GM12878 (cell line): ENCODE data around the gene ENAH. TPM values are rescaled to one million over a fixed set of nuclear protein-coding genes. Genes with fewer than 3 reads are reported as not detected.

Experiments used
- ATAC-seq: fragments of 200-7000 bp; cut with Tn5 transposase; 3 replicates; pipeline ENCODE4 v1.9.1; 2020; ENCODE audit warnings: mild to moderate bottlenecking, moderate library complexity
- BruUV-seq: library from RNA; stranded (reverse); fragments of 400-500 nt; replicated peaks from 2 replicates; lab custom pipeline; 2021; lab: Mats Ljungman, UMichigan
- CTCF ChIA-PET: fragments of 300-600 bp; sonication (Branson Sonifier 250); formaldehyde crosslinking; extraction: SDS; loops from one replicate; lab custom pipeline; 2021; ENCODE audit warnings: inconsistent platforms; lab: Yijun Ruan, JAX
- POLR2A ChIA-PET: fragments of 350-600 bp; formaldehyde crosslinking; extraction: SDS; loops from one replicate; lab custom pipeline; 2021; ENCODE audit warnings: inconsistent platforms; lab: Charles Lee
- RAD21 ChIA-PET: fragments of 300-600 bp; sonication (Branson Sonifier 250); formaldehyde crosslinking; loops from one replicate; lab custom pipeline; 2023; ENCODE audit warnings: antibody characterized with exemption; ENCODE audit not compliant: unreplicated experiment; lab: Charles Lee
- SMC1A ChIA-PET: fragments of 300-600 bp; sonication (Branson Sonifier 250); formaldehyde crosslinking; loops from one replicate; lab custom pipeline; 2023; ENCODE audit not compliant: unreplicated experiment, uncharacterized antibody; lab: Charles Lee
- DNase-seq: peaks from one replicate; pipeline ENCODE4 v3.0.0-alpha.2; 2011; ENCODE audit warnings: low read depth, low spot score
- FAIRE-seq: peaks from 3 replicates; lab custom pipeline; 2011; peaks lifted over from hg19 to GRCh38; lab: Jason Lieb, UNC
- H2AFZ ChIP-seq: 2 replicates; pipeline ENCODE4 v1.6.0; 2011; ENCODE audit warnings: low read depth, low read length, control low read depth; ENCODE audit not compliant: control insufficient read depth
- H3K27ac ChIP-seq: 2 replicates; pipeline ENCODE4 v1.5.1; 2011; ENCODE audit warnings: control low read depth; ENCODE audit not compliant: control insufficient read depth, insufficient read depth
- H3K27me3 ChIP-seq, 2 experiments: replicated peaks in 1 of 2; 2 replicates each; pipeline versions ENCODE4 v1.6.0 to v1.6.1; 2011; ENCODE audit warnings: low read length in 1 of 2; ENCODE audit not compliant: control insufficient read depth in 2 of 2, insufficient read depth in 2 of 2
- H3K36me3 ChIP-seq, 2 experiments: 2 replicates each; pipeline ENCODE4 v1.5.1; 2011; ENCODE audit warnings: low read length in 1 of 2; ENCODE audit not compliant: control insufficient read depth in 2 of 2, insufficient read depth in 2 of 2
- H3K4me1 ChIP-seq: 2 replicates; pipeline ENCODE4 v1.6.1; 2011; ENCODE audit warnings: mild to moderate bottlenecking, low read length, moderate library complexity, mixed read lengths; ENCODE audit not compliant: control insufficient read depth, insufficient read depth
- H3K4me2 ChIP-seq: 2 replicates; pipeline ENCODE4 v1.6.0; 2011; ENCODE audit warnings: control low read depth; ENCODE audit not compliant: control insufficient read depth, insufficient read depth
- H3K4me3 ChIP-seq: fragments of 200-600 bp; sonication (generic); 2 replicates; pipeline ENCODE4 v1.5.1; 2016
- H3K79me2 ChIP-seq: 2 replicates; pipeline ENCODE4 v1.6.0; 2011; ENCODE audit warnings: low read length; ENCODE audit not compliant: control insufficient read depth, insufficient read depth
- H3K9ac ChIP-seq: 2 replicates; pipeline ENCODE4 v1.8.0; 2011; ENCODE audit warnings: low read length, control low read depth, mixed read lengths; ENCODE audit not compliant: control insufficient read depth, insufficient read depth
- H3K9me3 ChIP-seq: replicated peaks from 3 replicates; pipeline ENCODE4 v1.5.1; 2011; ENCODE audit warnings: mild to moderate bottlenecking, low read length; ENCODE audit not compliant: control insufficient read depth, insufficient read depth
- H4K20me1 ChIP-seq: 2 replicates; pipeline ENCODE4 v1.6.0; 2011; ENCODE audit not compliant: control insufficient read depth, insufficient read depth
- CHD2 ChIP-seq: IDR thresholded peaks from 2 replicates; pipeline ENCODE4 v1.6.1; 2011; ENCODE audit warnings: low read depth, low read length, improper control_type of control experiment, borderline replicate concordance
- JUNB ChIP-seq: IDR thresholded peaks from 2 replicates; pipeline ENCODE4 v1.6.1; 2016; ENCODE audit warnings: antibody characterized with exemption, mild to moderate bottlenecking
- MTA3 ChIP-seq: IDR thresholded peaks from 2 replicates; pipeline ENCODE4 v1.6.1; 2012; ENCODE audit warnings: low read length, inconsistent platforms, borderline replicate concordance
- SIN3A ChIP-seq: IDR thresholded peaks from 2 replicates; pipeline ENCODE4 v1.6.1; 2012; ENCODE audit warnings: low read depth, low read length, improper control_type of control experiment
- SMARCA5 ChIP-seq: fragments of 450-650 bp; IDR thresholded peaks from 2 replicates; pipeline ENCODE4 v1.6.1; 2017; ENCODE audit warnings: mild to moderate bottlenecking
- SMC3 ChIP-seq: IDR thresholded peaks from 2 replicates; pipeline ENCODE4 v1.6.1; 2011; ENCODE audit warnings: low read length, improper control_type of control experiment, borderline replicate concordance
- TAF1 ChIP-seq: IDR thresholded peaks from 2 replicates; pipeline ENCODE4 v1.6.1; 2011; ENCODE audit warnings: mild to moderate bottlenecking, low read depth, low read length, borderline replicate concordance
- ZNF24 ChIP-seq: fragments of 450-650 bp; IDR thresholded peaks from 2 replicates; pipeline ENCODE4 v1.6.1; 2017; ENCODE audit warnings: antibody characterized with exemption, mild to moderate bottlenecking
- WGBS: methylation state at CpG from one replicate; pipeline ENCODE4 v1.1.6; 2016; ENCODE audit warnings: low lambda C conversion rate; ENCODE audit not compliant: insufficient replicate concordance, insufficient coverage; ENCODE audit errors: missing lambda C conversion rate; 5-methylcytosine and 5-hydroxymethylcytosine counted together
- in situ Hi-C: fragments of 300-500 bp; cut with MboI; formaldehyde crosslinking; loops from 9 replicates; pipeline ENCODE4 v1.14.3; 2018; ENCODE audit warnings: mixed read lengths
- intact Hi-C: fragments of 100-400 bp; cut with micrococcal nuclease; formaldehyde crosslinking; loops from one replicate; pipeline ENCODE4 v1.14.2; 2022; ENCODE audit not compliant: unreplicated experiment
- polyA plus RNA-seq, 11 experiments: library from polyadenylated mRNA; depleted of rRNA in 4 of 11; unstranded in 6 of 11; stranded (reverse) in 5 of 11; fragments of >200 nt; fragmentation: Nextera tagmentation in 4 of 11; fragmentation: Illumina TruSeq in 1 of 11; extraction: Ambion mirVana in 4 of 11; extraction: Trizol in 1 of 11; gene quantifications; 1 replicate in 1 of 11; 2 replicates in 10 of 11; pipeline versions ENCODE4 v1.2.1 to v1.2.3, GENCODE V29; 2011 to 2016; ENCODE audit warnings: inconsistent platforms in 2 of 11, missing spikeins in 2 of 11, low read depth in 1 of 11
- total RNA-seq, 4 experiments: library from RNA; depleted of rRNA in 3 of 4; stranded (reverse); fragments of >200 nt in 3 of 4; fragmentation: Illumina TruSeq in 1 of 4; extraction: Trizol in 1 of 4; gene quantifications; 2 replicates each; pipeline versions ENCODE4 v1.2.1 to v1.2.3, GENCODE V29; 2013 to 2021
- TF ChIP-seq, protein P1 (sequence below): fragments of 450-650 bp; IDR thresholded peaks from 2 replicates; pipeline ENCODE4 v1.6.1; 2017; ENCODE audit warnings: mild to moderate bottlenecking, low read depth, inconsistent platforms; ENCODE audit not compliant: poor library complexity, severe bottlenecking

ENAH gene
- total and polyA plus RNA-seq, 10 of the 15 experiments (the other 5 are each of a cell fraction or from before 2014, with no cell fraction given) = under 0.01 to 0.62 (median 0.06) TPM; not detected in 5

DNA sequence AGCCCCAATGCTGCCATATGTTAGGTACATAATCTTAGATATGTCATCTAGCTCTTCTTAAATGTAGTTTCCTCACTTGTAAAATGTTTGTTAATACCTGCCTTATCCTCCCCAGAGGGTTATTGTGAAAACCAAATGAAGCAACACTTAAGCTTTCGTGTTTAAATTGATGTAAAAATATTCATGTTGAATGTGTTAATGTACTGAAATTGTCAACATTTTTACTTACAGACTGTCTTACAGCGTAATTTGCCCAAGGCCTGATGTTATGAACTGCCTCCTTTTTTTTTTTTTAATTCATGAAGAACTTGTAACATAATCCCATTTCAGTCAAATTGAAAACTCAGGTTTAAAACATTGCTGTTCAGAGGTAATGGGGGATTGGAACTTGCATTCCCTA lies 25.6 kb upstream of the ENAH start (continued):
- TF ChIP-seq TAF1 (no peak), CHD2 (no peak), ZNF24 (no peak)

DNA sequence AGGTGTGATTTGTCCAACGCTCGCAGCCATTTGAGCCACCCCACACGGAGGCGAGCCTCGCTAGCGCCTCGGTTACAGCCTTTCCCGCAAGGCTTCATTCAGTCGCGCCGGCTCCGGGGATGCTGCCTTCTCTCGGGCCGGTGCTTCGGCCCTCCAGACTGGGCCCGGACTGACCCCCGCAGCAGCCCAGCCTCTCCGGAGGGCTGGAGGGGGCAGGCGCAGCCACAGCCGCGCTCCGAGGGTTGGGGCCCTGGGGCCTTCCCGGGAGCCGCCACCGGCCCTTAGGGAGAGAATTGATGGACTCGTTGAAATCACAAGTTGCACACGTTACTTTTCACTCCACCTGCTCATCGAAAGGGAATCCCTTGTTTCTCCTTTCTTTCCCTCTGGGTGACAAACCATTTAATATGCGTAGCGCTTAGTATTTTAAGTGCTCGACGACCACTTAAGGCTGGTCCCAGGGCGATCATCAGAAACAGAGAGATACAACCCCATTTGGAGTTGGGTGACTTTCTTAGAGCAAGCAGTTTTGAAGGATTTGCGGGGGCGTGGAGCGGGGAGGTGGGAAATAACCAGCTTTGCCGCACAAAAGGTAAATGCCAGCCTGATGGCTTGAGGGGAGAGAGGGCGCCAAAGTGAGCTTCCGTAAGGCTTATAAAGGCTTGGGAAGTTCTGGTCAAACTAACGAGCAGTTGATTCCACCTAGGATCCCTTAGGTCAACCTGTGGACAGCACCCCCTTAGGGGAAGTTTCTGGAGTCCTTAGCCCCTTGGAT lies 24.6 kb upstream of the ENAH start:
- H3K4me2 ChIP-seq = no peak overlapping the region
- H3K36me3 ChIP-seq = no peaks in the 10 kb centered on the region
- in situ Hi-C loops (no loop called here), intact Hi-C loops (no loop called here)
- FAIRE-seq = no peak
- no peak overlapping the region for H2AFZ ChIP-seq
- no peak overlapping the region for H3K27ac ChIP-seq
- H3K9me3 ChIP-seq = no peaks in the 10 kb centered on the region
- H3K4me3 ChIP-seq = no peak overlapping the region
- H3K27me3 ChIP-seq = no peaks in the 10 kb centered on the region
- CTCF ChIA-PET = no interaction called here
- ATAC-seq = no peak
- no peak for DNase-seq
- H4K20me1 ChIP-seq = no peaks in the 10 kb centered on the region
- H3K79me2 ChIP-seq = no peaks in the 10 kb centered on the region
- no TSS peak for BruUV-seq
- H3K9ac ChIP-seq = no peak overlapping the region
- POLR2A ChIA-PET = no interaction called here
- TF ChIP-seq SMC3 = no peak
- no peak for TF ChIP-seq MTA3
- TF ChIP-seq SIN3A = no peak
- TF ChIP-seq, protein P1, sequence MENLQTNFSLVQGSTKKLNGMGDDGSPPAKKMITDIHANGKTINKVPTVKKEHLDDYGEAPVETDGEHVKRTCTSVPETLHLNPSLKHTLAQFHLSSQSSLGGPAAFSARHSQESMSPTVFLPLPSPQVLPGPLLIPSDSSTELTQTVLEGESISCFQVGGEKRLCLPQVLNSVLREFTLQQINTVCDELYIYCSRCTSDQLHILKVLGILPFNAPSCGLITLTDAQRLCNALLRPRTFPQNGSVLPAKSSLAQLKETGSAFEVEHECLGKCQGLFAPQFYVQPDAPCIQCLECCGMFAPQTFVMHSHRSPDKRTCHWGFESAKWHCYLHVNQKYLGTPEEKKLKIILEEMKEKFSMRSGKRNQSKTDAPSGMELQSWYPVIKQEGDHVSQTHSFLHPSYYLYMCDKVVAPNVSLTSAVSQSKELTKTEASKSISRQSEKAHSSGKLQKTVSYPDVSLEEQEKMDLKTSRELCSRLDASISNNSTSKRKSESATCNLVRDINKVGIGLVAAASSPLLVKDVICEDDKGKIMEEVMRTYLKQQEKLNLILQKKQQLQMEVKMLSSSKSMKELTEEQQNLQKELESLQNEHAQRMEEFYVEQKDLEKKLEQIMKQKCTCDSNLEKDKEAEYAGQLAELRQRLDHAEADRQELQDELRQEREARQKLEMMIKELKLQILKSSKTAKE = no peak
- no peak for TF ChIP-seq JUNB
- TF ChIP-seq SMARCA5 = no peak
- SMC1A ChIA-PET = interaction anchor here (1.0 kb wide), 1 partner anchor 29 kb away, joined by 3 read pairs; no protein-coding TSS in a partner anchor
- RAD21 ChIA-PET = no interaction called here
- H3K4me1 ChIP-seq = no peaks in the 10 kb centered on the region
- 25% methylated on average over 33 of the region's 40 CpGs for WGBS
